Measurements from ENCODE around the gene MAP3K6.
"Not testable (repeated sequence)": the region's sequence is repeated elsewhere in the genome, so short reads cannot be mapped to it uniquely, and the experiment has no call there.

Gene MAP3K6

DNA sequence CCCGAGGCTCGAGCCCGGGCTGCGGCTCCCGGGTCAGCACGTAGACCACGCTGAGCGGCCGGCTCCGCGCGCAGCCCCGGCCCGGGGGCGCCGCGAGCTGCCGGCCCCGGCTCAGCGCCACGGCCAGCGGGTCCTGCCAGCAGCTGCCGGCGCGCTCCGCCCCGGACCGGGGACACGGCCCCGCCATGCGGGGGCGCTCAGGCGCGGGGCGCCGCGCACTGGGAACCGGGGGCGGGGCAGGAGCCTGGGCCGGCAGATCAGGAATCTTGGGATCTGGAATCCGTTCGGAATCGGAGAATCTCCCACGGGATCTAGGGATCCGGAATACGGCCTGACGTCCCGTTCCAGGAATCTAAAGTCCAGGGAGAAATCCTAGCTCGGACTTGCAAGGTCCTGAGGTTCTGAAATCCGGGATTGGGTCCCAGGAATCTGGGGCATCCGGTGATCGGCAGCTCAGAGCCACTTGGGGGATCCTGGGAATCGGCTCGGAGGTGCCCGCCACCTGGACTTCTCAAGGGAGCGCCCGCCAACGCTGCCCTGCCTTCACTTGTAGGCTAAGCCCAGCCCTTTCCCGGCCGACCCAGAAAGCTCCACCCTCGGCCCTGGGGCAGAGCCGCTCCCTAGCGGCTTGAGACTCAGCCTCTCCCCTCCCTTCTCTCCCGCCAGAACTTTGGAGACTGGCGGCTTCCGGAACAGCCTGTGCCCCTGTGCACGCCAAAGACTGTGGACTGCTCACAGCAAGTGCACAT, at the start of gene MAP3K6:
TSS of gene MAP3K6 (minus strand) at position 551 of the 749 bp plus-strand sequence. CDS start at position 187, 364 bp downstream.
- Histone ChIP-seq H3K9ac (ENCODE audit: low read length) (peak within 1 kb of the TSS; percentile 32), H3K4me3 (ENCODE audit: low read length) (peak within 1 kb of the TSS; percentile 60), H3K27me3 (ENCODE audit: control insufficient read depth, insufficient read depth, low read length) (no peaks in the 10 kb centered on the region), H3K36me3 (ENCODE audit: control insufficient read depth, insufficient read depth, low read length) (peaks cover 3% of the 10 kb centered on the region), H3K27ac (ENCODE audit: low read depth, low read length) (peak within 1 kb of the TSS; percentile 92), H3K4me1 (ENCODE audit: control insufficient read depth, insufficient read depth, low read length) (peaks cover 12% of the 10 kb centered on the region)

DNA sequence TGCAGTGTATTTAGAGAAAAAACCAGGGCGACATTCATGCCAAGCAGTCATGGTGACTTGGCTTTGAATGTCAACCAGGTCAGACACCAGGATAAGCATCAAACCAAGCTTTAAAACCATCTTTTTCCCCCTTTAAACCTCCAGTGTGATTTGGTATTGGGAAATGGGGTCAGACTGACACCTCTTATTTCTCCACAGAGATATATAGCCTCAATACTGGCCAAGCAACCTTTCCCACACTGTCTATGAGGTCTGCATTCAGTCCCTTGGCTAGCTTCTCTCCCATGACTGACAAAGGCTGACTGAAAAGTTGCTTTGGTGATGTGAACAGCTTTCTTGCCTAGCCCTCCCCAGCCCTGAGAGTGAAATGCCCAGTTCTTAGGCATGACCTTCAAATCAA, 47.3 kb upstream of the MAP3K6 start:
- H3K4me1 ChIP-seq (ENCODE audit: control insufficient read depth, insufficient read depth, low read length): peaks cover 23% of the 10 kb centered on the region
- no peak overlapping the region for H3K9ac ChIP-seq (ENCODE audit: low read length)
- no peak overlapping the region for H3K27ac ChIP-seq (ENCODE audit: low read depth, low read length)
- H3K27me3 ChIP-seq (ENCODE audit: control insufficient read depth, insufficient read depth, low read length): no peaks in the 10 kb centered on the region
- peaks cover 43% of the 10 kb centered on the region for H3K36me3 ChIP-seq (ENCODE audit: control insufficient read depth, insufficient read depth, low read length)
- no peak overlapping the region for H3K4me3 ChIP-seq (ENCODE audit: low read length)

- H3K27ac ChIP-seq (ENCODE audit: low read depth, low read length): no peak overlapping the region
- peaks cover 50% of the 10 kb centered on the region for H3K36me3 ChIP-seq (ENCODE audit: control insufficient read depth, insufficient read depth, low read length)
- peaks cover 16% of the 10 kb centered on the region for H3K4me1 ChIP-seq (ENCODE audit: control insufficient read depth, insufficient read depth, low read length)
- H3K27me3 ChIP-seq (ENCODE audit: control insufficient read depth, insufficient read depth, low read length): no peaks in the 10 kb centered on the region
- no peak overlapping the region for H3K9ac ChIP-seq (ENCODE audit: low read length)
- H3K4me3 ChIP-seq (ENCODE audit: low read length): no peak overlapping the region
Measured at GRCh38 chr1:27413004-27413403, 46.2 kb upstream of the MAP3K6 start.

GRCh38 chr1:27412502-27412901, 45.7 kb upstream of the MAP3K6 start:
- H3K4me3 ChIP-seq (ENCODE audit: low read length): no peak overlapping the region
- H3K4me1 ChIP-seq (ENCODE audit: control insufficient read depth, insufficient read depth, low read length): peaks cover 11% of the 10 kb centered on the region
- H3K27me3 ChIP-seq (ENCODE audit: control insufficient read depth, insufficient read depth, low read length): no peaks in the 10 kb centered on the region
- H3K9ac ChIP-seq (ENCODE audit: low read length): no peak overlapping the region
- H3K36me3 ChIP-seq (ENCODE audit: control insufficient read depth, insufficient read depth, low read length): peaks cover 53% of the 10 kb centered on the region
- no peak overlapping the region for H3K27ac ChIP-seq (ENCODE audit: low read depth, low read length)

- no peak overlapping the region for H3K27ac ChIP-seq (ENCODE audit: low read depth, low read length)
- H3K36me3 ChIP-seq (ENCODE audit: control insufficient read depth, insufficient read depth, low read length): peaks cover 54% of the 10 kb centered on the region
Measured at GRCh38 chr1:27410709-27411108, 43.9 kb upstream of the MAP3K6 start.

DNA sequence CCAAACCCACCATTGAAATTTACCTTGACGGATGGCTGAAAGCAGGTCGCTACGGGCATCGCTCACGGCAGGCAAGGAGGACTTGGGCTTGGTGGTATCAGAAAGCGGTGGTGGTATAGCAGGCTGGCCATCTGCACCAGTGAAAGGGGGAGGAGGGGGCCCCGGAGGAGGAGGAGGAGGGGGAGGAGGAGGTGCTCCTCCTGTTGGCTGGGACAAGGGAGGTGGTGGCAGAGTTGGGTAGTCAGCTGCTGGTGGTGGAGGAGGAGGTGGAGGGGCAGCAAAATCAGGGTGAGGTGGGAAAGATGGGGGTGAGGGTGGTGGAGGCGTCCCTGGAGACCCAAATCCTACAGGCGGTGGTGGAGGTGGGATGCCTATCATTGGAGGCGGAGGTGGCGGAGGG, 42.9 kb upstream of the MAP3K6 start:
- Histone ChIP-seq H3K4me1 (ENCODE audit: control insufficient read depth, insufficient read depth, low read length) (peaks cover 6% of the 10 kb centered on the region), H3K36me3 (ENCODE audit: control insufficient read depth, insufficient read depth, low read length) (peaks cover 49% of the 10 kb centered on the region)

More at GRCh38 chr1:27410709-27411108, 43.9 kb upstream of the MAP3K6 start:
- Histone ChIP-seq H3K4me3 (ENCODE audit: low read length) (no peak overlapping the region), H3K27me3 (ENCODE audit: control insufficient read depth, insufficient read depth, low read length) (no peaks in the 10 kb centered on the region), H3K4me1 (ENCODE audit: control insufficient read depth, insufficient read depth, low read length) (no peaks in the 10 kb centered on the region), H3K9ac (ENCODE audit: low read length) (no peak overlapping the region)

GRCh38 chr1:27408151-27408550, 41.4 kb upstream of the MAP3K6 start:
- Histone ChIP-seq H3K4me3 (ENCODE audit: low read length) (no peak overlapping the region), H3K36me3 (ENCODE audit: control insufficient read depth, insufficient read depth, low read length) (peaks cover 44% of the 10 kb centered on the region), H3K9ac (ENCODE audit: low read length) (no peak overlapping the region), H3K27ac (ENCODE audit: low read depth, low read length) (no peak overlapping the region), H3K27me3 (ENCODE audit: control insufficient read depth, insufficient read depth, low read length) (no peaks in the 10 kb centered on the region), H3K4me1 (ENCODE audit: control insufficient read depth, insufficient read depth, low read length) (peaks cover 16% of the 10 kb centered on the region)

More for the DNA sequence above, 42.9 kb upstream of the MAP3K6 start:
- H3K27me3 ChIP-seq (ENCODE audit: control insufficient read depth, insufficient read depth, low read length): no peaks in the 10 kb centered on the region
- H3K4me3 ChIP-seq (ENCODE audit: low read length): no peak overlapping the region
- no peak overlapping the region for H3K9ac ChIP-seq (ENCODE audit: low read length)
- no peak overlapping the region for H3K27ac ChIP-seq (ENCODE audit: low read depth, low read length)

DNA sequence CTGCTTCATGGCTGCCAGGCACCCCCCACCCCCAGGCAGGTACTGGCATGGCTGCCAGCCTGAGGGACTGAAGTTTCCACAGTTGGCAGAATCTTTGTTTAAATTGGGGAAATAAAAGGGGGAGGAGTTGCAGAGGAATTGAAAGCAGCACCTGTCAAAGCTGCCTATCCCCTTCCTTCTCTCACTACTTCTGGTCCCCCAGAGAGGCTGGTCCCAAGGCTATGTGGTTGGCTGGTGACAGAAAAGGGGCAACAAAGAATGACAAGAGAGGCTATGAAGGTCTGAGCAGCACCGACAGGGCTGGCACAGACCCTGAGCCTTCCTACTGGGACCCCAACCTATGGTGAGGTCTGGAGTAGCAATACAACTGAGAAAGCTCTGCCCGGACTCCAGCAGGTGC, 40.0 kb upstream of the MAP3K6 start:
- not testable (repeated sequence) for H3K4me3 ChIP-seq (ENCODE audit: low read length); H3K27ac ChIP-seq (ENCODE audit: low read depth, low read length); H3K9ac ChIP-seq (ENCODE audit: low read length); H3K27me3 ChIP-seq (ENCODE audit: control insufficient read depth, insufficient read depth, low read length)
- Histone ChIP-seq H3K4me1 (ENCODE audit: control insufficient read depth, insufficient read depth, low read length) (peaks cover 27% of the 10 kb centered on the region), H3K36me3 (ENCODE audit: control insufficient read depth, insufficient read depth, low read length) (peaks cover 34% of the 10 kb centered on the region)

DNA sequence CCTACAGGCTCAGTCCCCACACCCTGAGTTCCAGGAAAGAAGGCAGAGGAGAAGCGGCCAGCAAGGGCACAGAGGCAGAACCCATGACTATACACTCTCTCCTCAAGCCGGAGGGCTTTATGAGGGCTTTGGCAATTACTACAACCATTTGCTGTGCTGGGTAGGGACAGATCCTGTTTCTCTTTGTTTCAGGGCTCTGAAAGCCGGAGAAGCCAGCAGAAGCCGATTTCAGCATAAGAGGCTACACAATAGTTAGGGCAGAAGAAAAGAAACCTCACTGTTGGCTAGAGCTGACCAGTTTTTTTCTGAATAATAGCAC, 39.6 kb upstream of the MAP3K6 start:
- H3K9ac ChIP-seq (ENCODE audit: low read length): no peak overlapping the region
- H3K4me1 ChIP-seq (ENCODE audit: control insufficient read depth, insufficient read depth, low read length): peaks cover 27% of the 10 kb centered on the region
- H3K27ac ChIP-seq (ENCODE audit: low read depth, low read length): no peak overlapping the region
- no peak overlapping the region for H3K4me3 ChIP-seq (ENCODE audit: low read length)
- H3K36me3 ChIP-seq (ENCODE audit: control insufficient read depth, insufficient read depth, low read length): peaks cover 34% of the 10 kb centered on the region
- no peaks in the 10 kb centered on the region for H3K27me3 ChIP-seq (ENCODE audit: control insufficient read depth, insufficient read depth, low read length)

GRCh38 chr1:27405598-27406361, 39.0 kb upstream of the MAP3K6 start:
- H3K4me3 ChIP-seq (ENCODE audit: low read length); H3K27ac ChIP-seq (ENCODE audit: low read depth, low read length); H3K9ac ChIP-seq (ENCODE audit: low read length); H3K27me3 ChIP-seq (ENCODE audit: control insufficient read depth, insufficient read depth, low read length): not testable (repeated sequence)
- peaks cover 29% of the 10 kb centered on the region for H3K36me3 ChIP-seq (ENCODE audit: control insufficient read depth, insufficient read depth, low read length)
- peaks cover 27% of the 10 kb centered on the region for H3K4me1 ChIP-seq (ENCODE audit: control insufficient read depth, insufficient read depth, low read length)

GRCh38 chr1:27405074-27405473, 38.3 kb upstream of the MAP3K6 start:
- Histone ChIP-seq H3K4me3 (ENCODE audit: low read length) (no peak overlapping the region), H3K27me3 (ENCODE audit: control insufficient read depth, insufficient read depth, low read length) (no peaks in the 10 kb centered on the region), H3K27ac (ENCODE audit: low read depth, low read length) (peak overlapping the region; percentile 45), H3K36me3 (ENCODE audit: control insufficient read depth, insufficient read depth, low read length) (peaks cover 23% of the 10 kb centered on the region), H3K4me1 (ENCODE audit: control insufficient read depth, insufficient read depth, low read length) (peaks cover 27% of the 10 kb centered on the region), H3K9ac (ENCODE audit: low read length) (no peak overlapping the region)

DNA sequence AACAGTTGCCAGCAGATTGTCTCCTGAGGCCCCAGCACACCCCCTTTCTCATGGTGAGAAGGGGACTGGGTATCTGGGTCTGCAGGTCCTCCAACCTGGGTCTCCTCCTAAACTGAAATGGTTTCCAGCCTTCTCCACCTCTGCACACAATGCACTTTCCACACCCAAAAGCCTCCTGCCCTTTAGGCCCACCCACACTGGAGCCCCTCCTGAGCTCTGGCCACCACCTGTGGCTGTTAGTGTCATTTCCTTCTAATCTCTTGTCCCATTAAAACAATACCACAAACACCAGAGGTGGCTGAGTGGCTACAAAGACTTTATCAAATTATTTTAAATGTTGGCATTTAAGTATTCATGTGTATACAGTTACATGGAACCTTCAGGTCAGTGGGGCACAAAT, 37.2 kb upstream of the MAP3K6 start:
- Histone ChIP-seq H3K9ac (ENCODE audit: low read length) (no peak overlapping the region), H3K36me3 (ENCODE audit: control insufficient read depth, insufficient read depth, low read length) (peaks cover 21% of the 10 kb centered on the region), H3K4me1 (ENCODE audit: control insufficient read depth, insufficient read depth, low read length) (peaks cover 29% of the 10 kb centered on the region), H3K4me3 (ENCODE audit: low read length) (no peak overlapping the region), H3K27me3 (ENCODE audit: control insufficient read depth, insufficient read depth, low read length) (no peaks in the 10 kb centered on the region), H3K27ac (ENCODE audit: low read depth, low read length) (peak overlapping the region; percentile 76)
